Dendritic cell treated with granulocyte-macrophage colony-stimulating factor and Interleukin-4, amounts not matched to agents 40 ng/mL and 50 ng/mL, for 4 days (primary cell): ENCODE results near the gene DKK1.
"Not testable (repeated sequence)": the region's sequence is repeated elsewhere in the genome, so short reads cannot be mapped to it uniquely, and the experiment has no call there.

Source experiments
- H3K27ac Mint-ChIP-seq: one replicate; pipeline ENCODE4 v1.8.0; 2022; ENCODE audit warnings: mild to moderate bottlenecking, mixed read lengths
- H3K27me3 Mint-ChIP-seq: one replicate; pipeline ENCODE4 v1.8.0; 2022; ENCODE audit warnings: mild to moderate bottlenecking, mixed read lengths
- H3K36me3 Mint-ChIP-seq: one replicate; pipeline ENCODE4 v1.8.0; 2022; ENCODE audit warnings: low read depth, mixed read lengths
- H3K4me1 Mint-ChIP-seq: one replicate; pipeline ENCODE4 v1.8.0; 2022; ENCODE audit warnings: low read depth, mixed read lengths
- H3K4me3 Mint-ChIP-seq: one replicate; pipeline ENCODE4 v1.8.0; 2022; ENCODE audit warnings: mild to moderate bottlenecking, moderate library complexity, mixed read lengths
- H3K9me3 Mint-ChIP-seq: one replicate; pipeline ENCODE4 v1.8.0; 2022; ENCODE audit warnings: mixed read lengths
- intact Hi-C: fragments of 100-400 bp; cut with micrococcal nuclease; formaldehyde crosslinking; loops from one replicate; pipeline ENCODE4 v1.15.0; 2022

The DKK1 gene

DNA sequence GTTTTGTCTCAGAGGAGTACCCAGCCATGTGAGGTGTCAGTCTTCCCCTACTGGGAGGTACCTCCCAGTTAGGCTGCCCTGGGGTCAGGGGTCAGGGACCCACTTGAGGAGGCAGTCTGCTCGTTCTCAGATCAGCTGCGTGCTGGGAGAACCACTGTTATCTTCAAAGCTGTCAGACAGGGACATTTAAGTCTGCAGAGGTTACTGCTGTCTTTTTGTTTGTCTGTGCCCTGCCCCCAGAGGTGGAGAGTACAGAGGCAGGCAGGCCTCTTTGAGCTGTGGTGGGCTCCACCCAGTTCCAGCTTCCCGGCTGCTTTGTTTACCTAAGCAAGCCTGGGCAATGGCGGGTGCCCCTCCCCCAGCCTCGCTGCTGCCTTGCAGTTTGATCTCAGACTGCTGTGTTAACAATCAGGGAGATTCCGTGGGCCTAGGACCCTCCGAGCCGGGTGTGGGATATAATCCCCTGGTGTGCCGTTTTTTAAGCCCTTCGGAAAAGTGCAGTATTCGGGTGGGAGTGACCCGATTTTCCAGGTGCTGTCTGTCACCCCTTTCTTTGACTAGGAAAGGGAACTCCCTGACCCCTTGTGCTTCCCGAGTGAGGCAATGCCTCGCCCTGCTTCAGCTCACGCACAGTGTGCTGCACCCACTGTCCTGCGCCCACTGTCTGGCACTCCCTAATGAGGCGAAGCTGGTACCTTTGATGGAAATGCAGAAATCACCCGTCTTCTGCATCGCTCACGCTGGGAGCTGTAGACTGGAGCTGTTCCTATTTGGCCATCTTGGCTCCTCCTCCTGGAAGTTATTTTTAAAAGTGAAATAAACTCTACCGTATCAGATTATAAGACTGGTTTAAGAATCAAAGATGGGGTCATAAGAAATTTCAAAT lies 51.7 kb downstream of the DKK1 start:
- H3K9me3 Mint-ChIP-seq: peaks cover 25% of the 10 kb centered on the region
- H3K4me3 Mint-ChIP-seq, H3K27me3 Mint-ChIP-seq, intact Hi-C loops, H3K4me1 Mint-ChIP-seq, H3K36me3 Mint-ChIP-seq, H3K27ac Mint-ChIP-seq: not testable (repeated sequence)
